Skin of body (tissue), 3 donors: ENCODE measurements around the gene GATC. TPM values are rescaled to one million over a fixed set of nuclear protein-coding genes. Genes with fewer than 3 reads are reported as not detected.
A peak's percentile ranks its signal among the peaks of the same experiment; 100 is the strongest.

Experiments used
- DNase-seq: peaks from one replicate; lab custom pipeline; 2025; lab: John Stamatoyannopoulos, UW
- small RNA-seq: library from RNA; depleted of rRNA; stranded (forward); fragments of <200 nt; gene quantifications from one replicate; pipeline ENCODE3, GENCODE V24; 2014; ENCODE audit warnings: low replicate concordance
- total RNA-seq: library from RNA; depleted of rRNA; stranded (reverse); fragments of >200 nt; gene quantifications from one replicate; pipeline ENCODE4 v1.2.3, GENCODE V29; 2014

Gene GATC
- total RNA-seq, 1 donor from 2014 or later = 18.1 TPM

DNA sequence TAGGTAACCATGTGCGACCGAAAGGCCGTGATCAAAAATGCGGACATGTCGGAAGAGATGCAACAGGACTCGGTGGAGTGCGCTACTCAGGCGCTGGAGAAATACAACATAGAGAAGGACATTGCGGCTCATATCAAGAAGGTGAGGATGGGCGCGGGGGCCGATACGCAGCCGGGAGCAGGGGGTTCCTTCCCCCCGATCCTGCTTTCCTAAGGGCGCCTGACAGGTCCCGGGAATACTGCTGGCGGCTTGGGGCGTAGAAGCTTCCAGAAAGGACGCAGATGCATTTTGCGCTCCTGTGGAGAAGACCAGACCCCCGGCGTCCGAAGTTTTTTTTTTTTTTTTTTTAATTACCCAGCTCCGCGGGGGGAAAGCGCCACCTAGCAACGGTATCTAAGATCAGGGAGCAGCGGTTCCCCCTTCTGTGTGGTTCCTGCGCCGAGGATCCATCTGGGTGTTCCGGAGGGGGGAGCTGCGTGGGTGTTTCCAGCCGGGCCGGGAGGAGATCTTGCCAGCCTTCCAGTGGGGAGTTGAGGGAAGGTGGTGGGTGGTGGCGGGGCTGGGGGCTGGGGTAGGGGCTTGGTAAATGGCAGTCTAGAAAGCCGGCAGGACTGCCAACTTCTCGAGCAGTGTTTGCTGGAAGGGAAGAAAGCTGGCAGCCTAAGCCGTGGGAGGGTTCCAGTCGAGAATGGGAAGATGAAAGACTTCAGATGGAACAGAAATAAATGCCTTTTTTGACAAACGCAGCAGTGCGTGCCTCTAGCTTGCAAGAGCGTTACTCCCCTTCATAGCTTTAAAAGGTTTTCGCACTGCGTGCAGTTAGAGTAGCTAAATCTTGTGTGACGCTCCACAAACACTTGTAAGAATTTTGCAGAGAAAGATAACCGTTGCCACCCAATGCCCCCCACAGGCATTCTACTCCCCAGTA lies 50.4 kb downstream of the GATC start:
- peak; percentile 53 for DNase-seq

DNA sequence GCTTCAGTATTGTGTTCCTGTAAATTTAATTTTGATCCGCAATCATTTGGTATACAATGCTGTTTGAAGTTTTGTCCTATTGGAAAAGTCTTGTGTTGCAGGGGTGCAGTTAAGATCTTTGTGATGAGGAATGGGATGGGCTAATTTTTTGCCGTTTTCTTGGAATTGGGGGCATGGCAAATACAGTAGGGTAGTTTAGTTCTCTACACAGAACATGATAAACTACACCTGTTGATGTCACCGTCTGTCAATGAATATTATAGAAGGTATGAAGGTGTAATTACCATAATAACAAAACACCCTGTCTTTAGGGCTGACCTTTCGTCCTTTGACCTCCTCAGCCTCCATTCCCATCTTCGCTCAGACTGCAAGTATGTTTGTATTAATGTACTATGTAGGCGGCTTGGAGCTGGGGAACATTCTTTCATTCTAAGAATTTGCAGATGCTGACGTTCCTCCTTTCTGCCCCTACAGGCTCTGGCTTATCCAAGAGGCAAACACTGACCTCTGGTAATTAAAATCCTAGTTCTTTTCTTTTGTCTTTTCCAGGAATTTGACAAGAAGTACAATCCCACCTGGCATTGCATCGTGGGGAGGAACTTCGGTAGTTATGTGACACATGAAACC lies 51.4 kb downstream of the GATC start:
- no peak for DNase-seq

DNA sequence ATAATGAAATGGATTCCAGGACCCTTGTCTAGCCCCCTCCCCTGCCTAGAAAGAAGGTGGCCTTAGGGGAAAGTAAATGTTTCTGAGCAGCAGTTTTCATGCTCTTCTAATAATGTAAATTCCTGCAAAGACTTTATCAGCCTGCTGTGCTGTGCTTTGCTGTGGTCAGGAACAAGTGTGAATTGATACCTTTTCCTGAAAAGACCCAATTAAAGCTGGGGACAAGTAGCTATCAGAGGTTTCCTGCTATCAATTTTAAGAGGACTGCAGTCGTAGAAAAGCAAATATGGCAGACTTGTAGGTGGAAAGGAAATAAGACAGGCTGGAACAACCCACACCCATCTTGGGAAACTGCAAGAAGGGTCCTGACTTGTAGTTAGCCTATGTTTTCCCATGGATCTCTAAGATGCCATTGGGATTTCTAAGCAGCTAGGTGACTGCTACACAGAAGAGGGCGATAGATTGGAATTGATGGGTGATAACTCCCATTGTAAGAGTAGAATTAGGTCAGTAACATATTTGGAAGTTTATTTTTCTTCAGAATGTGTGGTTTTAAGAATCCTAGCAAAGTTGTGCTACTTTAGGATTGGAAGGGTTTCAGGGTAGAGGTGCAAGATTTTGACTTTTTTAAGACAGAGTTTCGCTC lies 52.7 kb downstream of the GATC start:
- no peak for DNase-seq

DNA sequence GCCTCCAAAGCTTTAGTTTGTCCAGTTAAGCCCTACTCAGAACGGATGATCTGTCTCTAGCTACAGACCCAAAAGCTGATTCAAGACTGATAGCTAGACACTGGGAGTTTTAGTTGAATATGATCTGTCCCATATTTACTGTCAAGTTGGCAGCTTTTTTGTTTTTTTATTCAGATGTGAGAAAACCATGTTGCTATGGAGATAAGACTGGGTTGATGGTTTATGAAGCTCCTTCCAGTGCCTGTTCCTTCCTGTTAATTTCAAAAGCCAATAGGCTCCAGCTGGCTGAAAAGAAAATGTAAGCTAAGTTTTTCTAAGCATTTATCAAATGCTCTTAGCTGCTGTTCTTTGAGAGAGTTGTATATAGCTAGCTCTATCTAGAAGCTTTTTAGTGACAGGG lies 54.3 kb downstream of the GATC start:
- DNase-seq = peak; percentile 8

DNA sequence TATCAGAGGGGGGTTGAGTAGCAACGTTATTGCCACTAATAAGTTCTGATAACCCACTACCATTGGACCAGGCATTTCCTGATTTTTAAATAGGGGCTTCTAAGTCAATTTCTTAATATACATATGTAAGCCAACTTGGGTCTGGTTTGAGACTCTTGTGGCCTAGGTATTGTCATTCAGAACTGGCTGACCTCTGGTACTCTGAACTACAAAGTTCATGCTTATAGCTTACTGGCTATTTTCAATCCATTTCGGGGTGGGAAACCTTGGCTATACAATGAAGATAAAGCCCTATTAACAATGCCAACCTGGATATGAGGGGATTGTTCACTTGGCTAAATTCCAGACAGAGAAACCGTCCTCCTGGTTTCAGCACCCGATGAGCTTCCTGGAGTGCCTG lies 58.3 kb downstream of the GATC start:
- DNase-seq = no peak

DNA sequence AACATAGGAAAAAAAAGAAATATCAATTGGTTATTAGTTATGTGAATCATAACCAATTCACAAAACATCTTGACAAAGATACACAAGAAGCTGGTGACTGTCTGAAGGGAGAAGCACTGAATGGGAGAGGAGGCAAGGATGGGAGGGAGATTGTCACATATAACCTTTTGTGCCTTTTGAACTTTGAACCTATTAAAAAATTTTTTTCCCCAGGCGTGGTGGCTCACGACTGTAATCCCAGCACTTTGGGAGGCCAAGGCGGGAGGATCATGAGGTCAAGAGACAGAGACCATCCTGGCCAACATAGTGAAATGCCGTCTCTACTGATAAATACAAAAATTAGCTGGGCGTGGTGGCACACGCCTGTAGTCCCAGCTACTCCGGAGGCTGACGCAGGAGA lies 62.3 kb downstream of the GATC start:
- DNase-seq = no peak

Small RNA genes lying within 50 kb of the gene (small RNA-seq; reads per million reads assigned to genes)
- gene RF00019 = not detected

Other genes with a start within 250 kb of the GATC start
- gene RPLP0, start 245.3 kb upstream of the GATC start, total RNA-seq = 2,033 TPM
- 30.5 TPM for gene PXN, start 180.7 kb upstream of the GATC start, total RNA-seq
- under 0.01 TPM for gene RNU4-2, start 154.5 kb upstream of the GATC start, total RNA-seq
- under 0.01 TPM for gene RNU4-1, start 153.2 kb upstream of the GATC start, total RNA-seq
- 3.3 TPM for gene SIRT4, start 144.1 kb upstream of the GATC start, total RNA-seq
- not detected for gene PLA2G1B, start 118.7 kb upstream of the GATC start, total RNA-seq
- 0.99 TPM for gene MSI1, start 77.3 kb upstream of the GATC start, total RNA-seq
- 242 TPM for gene COX6A1, start 8.3 kb upstream of the GATC start, total RNA-seq
- gene TRIAP1, start 60 bp upstream of the GATC start, total RNA-seq = 14.4 TPM
- 105 TPM for gene SRSF9, start 23.3 kb downstream of the GATC start, total RNA-seq
- 226 TPM for gene DYNLL1, start 49.7 kb downstream of the GATC start, total RNA-seq
- 30.5 TPM for gene COQ5, start 82.7 kb downstream of the GATC start, total RNA-seq
- 127 TPM for gene RNF10, start 87.9 kb downstream of the GATC start, total RNA-seq
- gene POP5, start 135.0 kb downstream of the GATC start, total RNA-seq = 15.1 TPM
- gene CABP1, start 194.2 kb downstream of the GATC start, total RNA-seq = 1.3 TPM
- 53.9 TPM for gene MLEC, start 240.7 kb downstream of the GATC start, total RNA-seq